SK-N-SH treated with all-trans-retinoic acid at 6 μM for 48 hours (cell line): ENCODE results near the gene SLC19A1.

Experiments used
- GLIS3 ChIP-seq: fragments of 250-450 bp; sonication (Bioruptor Pico); IDR thresholded peaks from 2 replicates; pipeline ENCODE4 v1.5.0; 2020; ENCODE audit warnings: mild to moderate bottlenecking, moderate library complexity
- SNAI2 ChIP-seq: fragments of 250-450 bp; sonication (Bioruptor Pico); IDR thresholded peaks from 2 replicates; pipeline ENCODE4 v1.5.0; 2020; ENCODE audit warnings: mild to moderate bottlenecking, moderate library complexity
- ZFP30 ChIP-seq: fragments of 450-650 bp; formaldehyde crosslinking; IDR thresholded peaks from 2 replicates; pipeline ENCODE4 v1.5.0; 2022; ENCODE audit warnings: mild to moderate bottlenecking, moderate library complexity
- ZNF8 ChIP-seq: fragments of 450-650 bp; formaldehyde crosslinking; IDR thresholded peaks from 2 replicates; pipeline ENCODE4 v1.5.0; 2020; ENCODE audit warnings: mild to moderate bottlenecking, moderate library complexity
- TF ChIP-seq, protein P1 (sequence below): fragments of 250-450 bp; sonication (Bioruptor Pico); IDR thresholded peaks from 2 replicates; pipeline ENCODE4 v1.8.0; 2020; ENCODE audit warnings: mild to moderate bottlenecking, moderate library complexity, borderline replicate concordance
- TF ChIP-seq, protein P2 (sequence below): fragments of 250-450 bp; sonication (Bioruptor Pico); IDR thresholded peaks from 2 replicates; pipeline ENCODE4 v1.5.0; 2020; ENCODE audit warnings: mild to moderate bottlenecking, moderate library complexity

DNA sequence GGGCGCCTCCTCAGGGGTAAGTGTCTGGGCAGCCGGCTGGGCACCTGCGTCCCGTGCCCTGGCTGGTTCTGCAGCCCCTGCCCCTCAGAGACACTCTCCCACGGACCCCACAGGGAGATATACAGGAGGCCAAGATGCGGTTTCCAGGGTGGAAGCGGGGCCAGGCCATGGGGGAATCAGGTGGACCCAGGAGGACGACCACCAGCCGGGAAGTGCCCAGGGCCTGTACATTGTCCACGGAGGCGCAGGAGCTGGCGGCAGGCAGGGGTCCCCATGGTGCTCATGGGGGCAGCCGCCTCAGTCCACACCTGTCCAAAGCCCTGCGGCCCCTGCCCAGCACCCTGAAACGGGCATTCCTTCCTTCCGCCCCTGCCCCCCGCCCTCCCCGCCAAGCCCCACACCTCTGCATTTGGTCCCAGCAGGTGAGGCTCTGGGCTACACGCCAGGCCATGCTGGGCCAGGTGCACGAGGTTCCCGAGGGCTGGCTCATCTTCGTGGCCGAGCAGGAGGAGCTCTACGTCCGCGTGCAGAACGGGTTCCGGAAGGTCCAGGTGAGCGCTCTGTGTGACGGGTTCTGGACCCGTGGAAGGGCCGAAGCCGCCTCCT is 36.7 kb downstream of the SLC19A1 start:
- TF ChIP-seq, protein P1, sequence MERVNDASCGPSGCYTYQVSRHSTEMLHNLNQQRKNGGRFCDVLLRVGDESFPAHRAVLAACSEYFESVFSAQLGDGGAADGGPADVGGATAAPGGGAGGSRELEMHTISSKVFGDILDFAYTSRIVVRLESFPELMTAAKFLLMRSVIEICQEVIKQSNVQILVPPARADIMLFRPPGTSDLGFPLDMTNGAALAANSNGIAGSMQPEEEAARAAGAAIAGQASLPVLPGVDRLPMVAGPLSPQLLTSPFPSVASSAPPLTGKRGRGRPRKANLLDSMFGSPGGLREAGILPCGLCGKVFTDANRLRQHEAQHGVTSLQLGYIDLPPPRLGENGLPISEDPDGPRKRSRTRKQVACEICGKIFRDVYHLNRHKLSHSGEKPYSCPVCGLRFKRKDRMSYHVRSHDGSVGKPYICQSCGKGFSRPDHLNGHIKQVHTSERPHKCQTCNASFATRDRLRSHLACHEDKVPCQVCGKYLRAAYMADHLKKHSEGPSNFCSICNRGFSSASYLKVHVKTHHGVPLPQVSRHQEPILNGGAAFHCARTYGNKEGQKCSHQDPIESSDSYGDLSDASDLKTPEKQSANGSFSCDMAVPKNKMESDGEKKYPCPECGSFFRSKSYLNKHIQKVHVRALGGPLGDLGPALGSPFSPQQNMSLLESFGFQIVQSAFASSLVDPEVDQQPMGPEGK (CRISPR knock-in tag) = no peak
- no peak for TF ChIP-seq ZFP30 (CRISPR knock-in tag)
- TF ChIP-seq, protein P2, sequence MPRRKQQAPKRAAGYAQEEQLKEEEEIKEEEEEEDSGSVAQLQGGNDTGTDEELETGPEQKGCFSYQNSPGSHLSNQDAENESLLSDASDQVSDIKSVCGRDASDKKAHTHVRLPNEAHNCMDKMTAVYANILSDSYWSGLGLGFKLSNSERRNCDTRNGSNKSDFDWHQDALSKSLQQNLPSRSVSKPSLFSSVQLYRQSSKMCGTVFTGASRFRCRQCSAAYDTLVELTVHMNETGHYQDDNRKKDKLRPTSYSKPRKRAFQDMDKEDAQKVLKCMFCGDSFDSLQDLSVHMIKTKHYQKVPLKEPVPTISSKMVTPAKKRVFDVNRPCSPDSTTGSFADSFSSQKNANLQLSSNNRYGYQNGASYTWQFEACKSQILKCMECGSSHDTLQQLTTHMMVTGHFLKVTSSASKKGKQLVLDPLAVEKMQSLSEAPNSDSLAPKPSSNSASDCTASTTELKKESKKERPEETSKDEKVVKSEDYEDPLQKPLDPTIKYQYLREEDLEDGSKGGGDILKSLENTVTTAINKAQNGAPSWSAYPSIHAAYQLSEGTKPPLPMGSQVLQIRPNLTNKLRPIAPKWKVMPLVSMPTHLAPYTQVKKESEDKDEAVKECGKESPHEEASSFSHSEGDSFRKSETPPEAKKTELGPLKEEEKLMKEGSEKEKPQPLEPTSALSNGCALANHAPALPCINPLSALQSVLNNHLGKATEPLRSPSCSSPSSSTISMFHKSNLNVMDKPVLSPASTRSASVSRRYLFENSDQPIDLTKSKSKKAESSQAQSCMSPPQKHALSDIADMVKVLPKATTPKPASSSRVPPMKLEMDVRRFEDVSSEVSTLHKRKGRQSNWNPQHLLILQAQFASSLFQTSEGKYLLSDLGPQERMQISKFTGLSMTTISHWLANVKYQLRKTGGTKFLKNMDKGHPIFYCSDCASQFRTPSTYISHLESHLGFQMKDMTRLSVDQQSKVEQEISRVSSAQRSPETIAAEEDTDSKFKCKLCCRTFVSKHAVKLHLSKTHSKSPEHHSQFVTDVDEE = no peak
- TF ChIP-seq SNAI2 = no peak
- TF ChIP-seq GLIS3 (CRISPR knock-in tag) = no peak
- TF ChIP-seq ZNF8 (CRISPR knock-in tag) = no peak
